ENCODE data around the gene SLC34A3.

Gene SLC34A3

DNA sequence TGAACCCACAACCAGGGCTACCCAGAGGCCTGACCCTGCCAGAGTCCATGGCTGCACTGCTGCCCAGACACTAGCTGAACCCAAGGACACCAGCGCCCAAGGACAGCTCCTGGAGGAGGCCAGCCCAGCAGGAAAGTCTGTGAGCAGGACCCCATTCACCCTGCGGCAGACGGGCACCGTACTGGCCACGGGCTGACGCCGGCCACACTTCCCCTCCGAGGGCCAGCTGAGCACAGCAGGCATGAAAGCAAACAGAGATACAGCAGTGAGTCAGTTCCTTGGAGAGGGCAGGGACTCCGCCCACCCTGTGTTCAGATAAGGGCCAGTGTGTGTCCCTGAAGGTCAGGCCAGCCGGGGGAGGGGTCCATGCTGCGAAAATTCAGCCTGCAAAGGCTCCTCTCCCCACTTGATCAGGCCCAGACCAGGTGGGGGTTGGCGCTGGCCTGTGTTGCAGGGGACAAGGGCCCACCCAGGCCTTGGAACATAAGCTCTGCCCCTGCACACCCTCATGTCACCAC, 11.9 kb upstream of the SLC34A3 start:
- DNase-seq = no peak

DNA sequence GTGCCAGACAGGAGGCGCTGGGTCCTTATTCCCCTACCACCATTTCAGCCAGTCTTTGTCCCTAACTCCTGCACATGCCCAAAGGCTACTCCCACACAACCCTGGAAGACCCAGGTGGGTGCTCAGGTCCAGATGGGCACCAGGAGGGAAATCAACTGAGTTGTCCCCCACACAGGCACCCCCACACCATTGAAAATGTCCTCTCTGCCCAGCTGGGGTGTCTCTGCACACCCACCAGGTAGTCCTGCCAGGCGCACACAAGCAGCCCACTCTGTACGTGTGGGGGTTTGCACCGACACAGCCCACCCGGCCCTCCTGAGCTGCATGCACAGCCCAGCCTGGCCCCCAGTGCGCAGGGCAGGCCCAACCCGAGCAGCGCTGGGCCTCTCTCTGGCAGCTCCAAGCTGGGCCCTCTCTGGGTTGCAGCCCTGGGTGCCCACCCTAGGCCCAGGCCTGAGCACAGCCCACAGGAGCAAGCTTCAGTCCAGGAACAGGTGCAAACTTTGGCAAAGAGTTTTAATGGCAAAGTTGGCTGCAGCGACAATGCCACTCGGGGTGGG, 10.9 kb upstream of the SLC34A3 start:
- no peak for DNase-seq

DNA sequence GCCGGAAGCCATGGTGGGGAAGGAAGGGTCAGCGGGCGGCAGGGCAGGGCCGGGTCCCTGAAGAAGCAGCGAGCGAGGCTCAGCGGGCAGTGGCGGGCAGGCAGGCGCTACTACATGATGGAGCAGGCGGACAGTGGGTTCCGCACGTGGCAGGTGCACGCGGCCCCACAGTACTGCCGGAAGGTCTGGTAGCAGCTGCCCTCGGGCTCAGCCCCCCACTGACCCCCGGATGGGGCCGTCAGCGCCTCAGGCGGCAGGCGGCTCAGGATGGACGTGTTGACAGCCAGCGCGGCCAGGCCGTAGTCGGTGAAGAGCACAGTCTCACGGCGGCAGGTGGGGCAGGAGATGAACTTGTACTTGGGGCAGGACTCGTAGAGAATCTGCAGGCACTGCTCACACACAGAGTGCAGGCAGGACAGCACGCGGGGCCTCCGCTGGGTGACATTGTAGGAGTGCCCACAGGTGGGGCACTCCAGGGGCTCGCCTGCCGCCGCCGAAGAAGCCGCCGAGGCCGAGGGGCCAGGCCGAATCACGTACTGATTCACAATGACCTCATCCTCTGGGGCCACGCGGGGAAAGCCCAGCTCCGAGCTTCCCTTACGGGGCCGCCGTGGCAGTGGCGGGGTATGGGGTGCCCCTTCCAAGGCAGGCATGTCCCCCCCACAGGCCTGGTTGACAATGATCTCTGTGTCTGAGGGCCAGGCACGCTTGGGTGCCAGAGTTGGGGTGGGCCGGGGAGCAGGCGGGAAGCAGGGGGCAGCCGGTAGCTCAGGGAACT, 10.2 kb upstream of the SLC34A3 start:
- no peak for DNase-seq

DNA sequence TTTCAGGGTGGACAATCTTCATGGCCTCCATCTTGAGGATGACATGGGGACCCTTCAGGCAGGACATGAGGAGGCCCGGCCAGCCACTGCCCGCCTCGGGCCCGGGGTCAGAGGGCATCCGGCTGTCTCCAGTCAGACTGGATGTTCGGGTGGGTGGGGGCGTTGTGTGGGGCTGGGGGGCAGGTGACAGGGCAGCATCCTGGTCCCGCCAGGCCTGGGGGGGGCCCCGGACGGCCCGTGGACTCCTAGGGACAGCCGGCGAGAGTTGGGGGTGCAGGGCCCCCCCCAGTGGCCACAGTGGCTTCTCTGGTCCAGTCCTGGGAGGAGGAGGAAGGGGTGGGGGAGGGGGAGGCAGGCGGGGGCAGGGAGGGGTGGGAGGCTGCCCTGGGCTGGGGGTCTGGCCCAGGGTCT, 9.6 kb upstream of the SLC34A3 start:
- no peak for DNase-seq

DNA sequence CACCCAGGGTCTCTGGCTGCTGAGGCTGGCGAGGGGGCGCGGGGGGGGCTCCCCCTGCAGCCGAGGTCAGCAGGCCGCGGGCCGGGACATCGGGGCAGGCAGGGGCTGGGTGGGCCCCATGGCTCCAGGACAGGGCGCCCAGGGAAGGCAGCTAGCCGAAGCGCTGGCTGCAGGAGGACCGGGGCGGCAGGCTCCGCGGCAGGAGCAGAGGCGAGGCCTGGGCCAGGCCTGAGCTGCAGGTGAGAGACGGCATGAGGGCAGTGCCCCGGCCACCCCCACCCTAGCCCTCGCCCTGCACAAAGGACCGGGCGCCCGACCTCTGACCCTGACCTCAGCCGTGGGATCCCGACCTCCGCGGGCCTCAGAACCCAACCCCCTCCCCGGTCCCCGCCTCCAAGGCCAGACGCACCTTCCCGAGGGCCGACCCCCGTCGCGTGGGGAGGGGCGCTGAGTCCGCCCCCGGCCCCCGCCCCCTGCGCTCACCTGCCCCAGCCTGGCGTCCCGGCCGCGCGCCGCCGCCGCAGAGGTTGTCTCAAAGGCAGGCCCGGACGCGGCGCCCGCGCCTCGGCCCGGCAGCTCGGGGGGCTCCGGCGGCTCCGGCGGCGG, 9.1 kb upstream of the SLC34A3 start:
- peak; percentile 34 for DNase-seq

DNA sequence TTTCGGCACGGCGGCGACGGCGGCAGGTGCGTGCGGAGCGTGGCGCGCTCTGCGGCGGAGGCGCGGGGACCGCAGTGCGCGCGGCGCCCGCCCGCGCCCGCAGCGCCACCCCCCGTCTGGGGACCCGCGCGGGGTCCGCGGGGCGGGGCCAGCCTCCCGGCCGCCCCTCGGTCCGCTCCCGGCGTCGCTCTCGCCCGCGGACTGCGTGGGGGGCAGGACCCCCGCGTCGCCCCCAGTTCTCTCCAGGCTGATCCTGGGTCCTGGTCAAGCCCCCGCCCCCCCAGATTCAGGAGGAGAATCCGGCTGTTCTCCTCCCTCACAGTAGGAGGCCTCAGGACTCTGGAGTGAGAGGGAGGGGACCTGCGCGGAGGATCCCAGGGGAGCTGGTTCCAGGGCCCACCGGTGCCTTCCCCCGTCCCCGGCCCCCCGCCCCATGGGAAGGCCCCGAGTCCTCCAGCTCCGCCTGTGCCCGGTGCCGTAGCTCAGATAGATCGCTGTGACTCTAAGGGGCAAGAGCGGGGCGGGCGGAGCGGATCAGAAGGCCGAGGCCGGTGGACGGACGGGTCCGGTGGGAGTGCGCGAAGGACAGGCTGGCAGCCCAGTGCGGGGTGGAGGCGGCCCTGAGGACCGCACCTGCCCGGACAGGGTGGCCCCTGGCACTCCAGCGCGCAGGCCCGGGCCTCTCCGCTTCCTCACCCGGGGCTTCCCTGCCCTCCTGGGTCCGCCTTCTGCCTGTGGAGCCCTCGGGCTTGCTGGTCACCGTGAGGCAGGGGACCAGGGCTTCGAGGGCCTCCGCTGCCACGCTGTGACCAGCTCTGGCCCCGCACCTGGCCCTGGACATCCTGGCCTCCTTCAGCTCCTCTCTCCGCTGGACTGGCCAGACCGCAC, 8.3 kb upstream of the SLC34A3 start, which contains the start of gene RNF208:
RNF208 (minus strand) TSS at position 51 of the 888 bp plus-strand sequence. CDS start 1,028 bp downstream, outside the sequence.
- DNase-seq = no peak

DNA sequence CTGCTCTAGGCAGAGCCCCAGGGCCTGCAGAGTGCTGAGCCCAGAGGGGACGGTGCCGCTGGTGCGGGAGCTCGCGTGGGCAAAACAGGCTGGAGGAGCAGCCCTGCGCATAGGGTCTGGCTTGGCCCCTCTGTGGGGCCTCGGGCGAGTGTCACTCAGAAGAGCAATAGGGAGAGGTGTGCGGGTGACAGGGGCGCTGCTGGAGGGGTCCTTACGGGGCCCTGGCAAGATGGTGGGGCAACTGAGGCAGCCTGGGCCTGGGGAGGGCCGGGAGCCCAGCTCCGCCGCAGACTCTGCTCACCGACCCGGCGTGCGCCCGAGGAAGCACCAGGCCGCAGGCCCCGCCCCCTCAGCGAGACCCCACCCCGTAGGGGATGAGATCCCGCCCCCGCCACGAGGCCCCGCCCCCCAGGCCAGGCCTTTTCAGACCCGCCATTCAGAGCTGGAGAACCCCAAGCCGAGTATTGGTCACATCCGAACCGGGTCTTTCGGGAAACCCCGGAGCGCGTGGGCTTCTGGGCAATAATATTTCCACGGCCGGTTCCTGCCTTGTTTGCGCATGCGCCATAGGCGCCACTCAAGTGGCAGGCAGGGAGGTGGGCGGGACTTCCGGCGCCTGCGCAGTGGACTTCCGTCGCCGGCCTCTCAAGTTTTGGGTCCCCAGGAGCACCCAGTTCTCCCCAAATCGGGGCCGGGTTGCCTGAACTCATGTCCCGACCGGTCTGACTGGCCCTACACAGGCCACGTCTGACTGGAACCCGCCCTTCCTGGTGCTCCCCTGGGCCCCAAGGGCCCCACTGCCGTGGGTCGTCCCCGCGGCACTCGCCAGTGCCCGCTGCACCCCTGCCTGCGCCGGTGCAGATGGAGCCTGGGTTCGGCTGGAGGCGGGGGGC, 7.4 kb upstream of the SLC34A3 start:
- peak; percentile 99 for DNase-seq

DNA sequence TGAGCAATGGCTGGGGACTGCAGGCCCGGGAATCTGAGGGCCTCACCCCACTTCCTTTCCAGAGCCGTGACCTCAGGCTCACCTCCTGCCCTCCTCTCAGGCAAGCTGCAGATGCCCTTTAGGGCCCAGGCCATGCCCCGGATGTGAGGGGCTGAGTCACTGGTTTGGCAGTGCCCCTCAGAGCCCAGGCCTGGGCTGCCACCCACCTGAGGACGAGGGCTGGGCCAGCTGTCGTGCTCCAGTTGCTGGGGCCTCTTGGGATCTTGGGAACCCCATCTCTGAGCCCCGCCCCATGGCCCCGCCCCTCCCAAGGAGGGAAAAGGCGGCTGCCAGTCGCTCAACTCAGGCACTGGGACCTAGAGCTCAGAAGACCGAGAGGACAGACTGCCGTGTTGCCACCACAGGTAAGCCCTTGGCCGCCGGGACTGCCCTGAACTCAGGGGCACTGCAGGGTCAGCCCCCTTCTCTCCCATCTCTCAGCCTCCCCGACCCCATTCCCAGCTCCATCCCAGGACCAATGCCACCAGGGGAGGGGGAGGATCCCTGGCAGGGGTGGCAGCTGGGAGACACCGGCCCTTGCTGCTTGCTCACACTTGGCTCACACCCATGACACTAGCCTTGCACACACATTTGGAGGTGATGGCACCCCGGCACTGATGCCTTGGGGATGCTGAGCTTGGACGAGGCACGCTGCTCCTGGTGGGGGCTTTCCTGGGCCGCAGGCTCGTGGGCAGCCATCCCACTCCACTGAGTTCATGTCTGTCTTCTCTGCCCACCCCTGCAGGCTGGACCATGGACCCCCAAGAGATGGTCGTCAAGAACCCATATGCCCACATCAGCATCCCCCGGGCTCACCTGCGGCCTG, 5.6 kb upstream of the SLC34A3 start, which contains the start of gene CYSRT1:
CYSRT1 (plus strand) TSS at position 345 of the 865 bp plus-strand sequence; CDS start at position 793, 448 bp downstream.
- DNase-seq = no peak

DNA sequence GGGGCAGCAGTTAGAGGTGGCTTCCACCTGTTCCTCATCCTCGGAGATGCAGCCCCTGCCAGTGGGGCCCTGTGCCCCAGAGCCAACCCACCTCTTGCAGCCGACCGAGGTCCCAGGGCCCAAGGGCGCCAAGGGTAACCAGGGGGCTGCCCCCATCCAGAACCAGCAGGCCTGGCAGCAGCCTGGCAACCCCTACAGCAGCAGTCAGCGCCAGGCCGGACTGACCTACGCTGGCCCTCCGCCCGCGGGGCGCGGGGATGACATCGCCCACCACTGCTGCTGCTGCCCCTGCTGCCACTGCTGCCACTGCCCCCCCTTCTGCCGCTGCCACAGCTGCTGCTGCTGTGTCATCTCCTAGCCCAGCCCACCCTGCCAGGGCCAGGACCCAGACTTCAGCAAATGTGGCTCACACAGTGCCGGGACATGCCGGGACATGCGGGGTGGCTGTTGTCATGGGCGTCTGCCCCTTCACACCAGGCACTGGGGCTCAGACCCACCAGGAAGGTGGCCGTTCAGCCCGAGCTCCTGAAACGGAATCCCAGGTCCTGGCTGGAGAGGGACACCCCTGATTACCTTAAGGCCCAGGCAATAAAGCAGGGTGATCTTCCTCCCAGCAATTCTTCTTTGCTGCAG, 4.9 kb upstream of the SLC34A3 start:
- DNase-seq = no peak

DNA sequence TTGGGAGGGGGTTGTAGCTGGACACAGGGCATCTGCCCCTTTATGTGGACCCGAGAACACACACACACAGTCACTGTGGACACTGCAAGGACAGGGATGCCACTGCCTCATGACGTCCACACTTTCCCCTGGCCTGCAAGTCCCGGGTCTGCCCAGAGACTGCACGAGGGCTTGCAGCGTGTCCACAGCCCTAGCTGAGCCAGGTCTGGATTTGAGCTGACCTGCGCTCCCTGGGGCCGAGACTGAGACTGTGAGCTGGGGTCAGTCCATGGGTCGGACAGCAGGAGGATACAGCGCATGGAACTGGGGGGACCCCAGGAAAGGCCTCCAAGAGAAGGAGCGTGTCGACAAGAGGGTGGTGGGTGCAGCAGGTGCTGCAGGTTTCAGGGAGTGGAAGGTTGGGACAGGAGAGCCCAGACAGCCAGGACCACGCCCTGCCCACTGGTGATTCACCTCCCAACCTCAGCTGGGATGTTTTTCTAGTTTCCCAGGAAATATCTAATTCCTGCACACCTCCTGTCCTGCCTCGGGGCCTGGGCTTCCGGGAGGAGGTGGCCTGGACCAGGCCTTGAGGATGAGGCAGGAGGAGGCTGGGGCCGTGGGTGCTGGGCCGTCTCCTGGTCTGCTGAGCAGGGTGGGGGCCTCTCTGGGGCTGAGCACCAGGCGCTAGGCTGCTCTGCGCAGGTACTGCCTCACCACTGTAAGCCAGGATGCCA, 4.2 kb upstream of the SLC34A3 start:
- no peak for DNase-seq

DNA sequence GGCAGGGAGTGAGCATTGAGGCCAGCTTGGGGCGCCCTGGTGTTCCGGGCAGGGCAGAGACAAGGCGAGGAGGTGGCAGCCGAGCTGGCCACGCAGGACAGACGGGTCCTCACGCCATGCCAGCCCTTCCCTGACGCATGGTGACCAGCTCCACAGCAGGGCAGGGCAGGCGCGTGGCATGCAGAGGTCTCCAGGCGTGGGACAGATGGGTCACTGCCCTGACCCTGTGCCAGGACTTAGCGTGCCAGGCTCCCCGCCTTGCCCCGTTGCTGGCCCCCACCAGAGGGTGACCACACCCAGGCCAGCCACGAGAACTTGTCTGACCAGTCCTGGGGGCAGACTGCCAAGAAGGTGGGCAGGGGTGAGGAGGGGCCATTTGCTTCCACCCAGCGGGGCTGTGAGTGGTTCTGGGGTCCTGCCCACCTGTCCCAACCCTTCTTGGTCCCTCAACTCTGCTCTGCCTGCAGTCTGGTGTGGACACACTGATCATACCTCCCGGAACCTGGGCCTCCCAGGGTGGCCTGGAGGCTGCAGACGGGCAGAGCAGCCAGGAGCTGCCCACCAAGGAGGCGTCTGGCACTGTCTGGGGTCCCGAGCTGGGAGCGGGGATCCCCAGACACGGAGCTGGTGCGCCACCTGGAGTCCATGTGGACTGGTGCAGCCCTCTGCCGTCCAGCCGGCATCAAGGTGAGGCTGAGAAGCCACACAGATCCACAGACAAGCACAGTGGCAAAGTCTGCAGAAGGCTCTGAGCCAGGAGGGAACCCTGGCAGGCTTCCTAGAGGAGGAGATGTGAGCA, 3.4 kb upstream of the SLC34A3 start, which contains the start of gene RNF224:
RNF224 (plus strand) TSS at position 449 of the 799 bp plus-strand sequence. CDS start 834 bp downstream, outside the sequence.
- peak; percentile 83 for DNase-seq

DNA sequence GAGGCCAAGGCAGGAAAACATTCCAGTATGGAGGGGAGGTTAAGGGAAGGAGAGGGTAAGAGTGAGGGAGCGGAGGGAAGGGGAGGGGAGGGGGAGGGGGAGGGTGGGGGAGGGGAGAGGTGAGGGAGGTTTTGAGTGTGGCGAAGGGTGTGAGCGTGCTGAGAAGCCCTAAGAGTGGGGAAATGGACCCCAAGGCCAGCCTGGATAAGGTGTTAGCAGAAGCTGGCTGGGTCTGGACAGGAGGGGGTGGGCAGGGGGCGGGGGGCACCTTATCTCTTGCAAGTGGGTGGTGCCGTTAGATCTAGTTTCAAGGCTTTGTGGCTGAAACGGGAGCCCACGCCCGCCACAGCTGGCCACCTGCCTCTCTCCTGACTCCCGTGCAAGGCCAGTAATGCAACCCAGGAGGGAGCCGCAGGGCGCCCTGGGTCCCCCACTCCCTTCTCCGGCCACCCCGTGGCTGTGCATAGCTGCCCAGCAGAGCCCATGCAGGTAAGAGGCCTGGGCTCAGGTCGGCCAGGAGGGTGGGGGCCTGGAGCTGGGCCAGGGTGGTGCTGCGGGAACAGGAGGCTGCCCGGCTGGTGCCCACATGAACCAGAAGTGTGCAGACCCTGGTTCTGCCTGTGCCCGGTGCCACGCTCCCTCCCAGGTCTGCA, 2.7 kb upstream of the SLC34A3 start:
- DNase-seq = no peak

DNA sequence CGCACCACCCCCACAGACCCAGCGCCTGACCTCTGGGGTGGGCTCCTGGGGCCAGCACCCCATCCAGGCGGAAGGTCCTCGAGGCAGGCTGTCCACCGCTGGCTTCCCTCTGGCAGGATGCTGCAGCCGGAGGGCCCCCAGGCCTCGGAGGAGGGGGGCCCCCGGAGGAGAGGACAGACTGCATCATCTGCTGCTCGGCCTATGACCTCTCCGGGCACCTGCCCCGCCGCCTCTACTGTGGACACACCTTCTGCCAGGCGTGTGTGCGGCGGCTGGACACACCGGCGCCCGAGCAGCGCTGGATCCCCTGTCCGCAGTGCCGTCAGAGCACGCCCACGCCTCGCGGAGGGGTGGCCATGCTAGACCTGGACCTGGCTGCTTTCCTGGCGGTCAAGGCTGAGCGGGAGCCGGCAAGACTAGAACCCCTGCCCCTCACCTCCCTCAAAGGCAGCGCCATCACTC, 2.2 kb upstream of the SLC34A3 start:
- no peak for DNase-seq

DNA sequence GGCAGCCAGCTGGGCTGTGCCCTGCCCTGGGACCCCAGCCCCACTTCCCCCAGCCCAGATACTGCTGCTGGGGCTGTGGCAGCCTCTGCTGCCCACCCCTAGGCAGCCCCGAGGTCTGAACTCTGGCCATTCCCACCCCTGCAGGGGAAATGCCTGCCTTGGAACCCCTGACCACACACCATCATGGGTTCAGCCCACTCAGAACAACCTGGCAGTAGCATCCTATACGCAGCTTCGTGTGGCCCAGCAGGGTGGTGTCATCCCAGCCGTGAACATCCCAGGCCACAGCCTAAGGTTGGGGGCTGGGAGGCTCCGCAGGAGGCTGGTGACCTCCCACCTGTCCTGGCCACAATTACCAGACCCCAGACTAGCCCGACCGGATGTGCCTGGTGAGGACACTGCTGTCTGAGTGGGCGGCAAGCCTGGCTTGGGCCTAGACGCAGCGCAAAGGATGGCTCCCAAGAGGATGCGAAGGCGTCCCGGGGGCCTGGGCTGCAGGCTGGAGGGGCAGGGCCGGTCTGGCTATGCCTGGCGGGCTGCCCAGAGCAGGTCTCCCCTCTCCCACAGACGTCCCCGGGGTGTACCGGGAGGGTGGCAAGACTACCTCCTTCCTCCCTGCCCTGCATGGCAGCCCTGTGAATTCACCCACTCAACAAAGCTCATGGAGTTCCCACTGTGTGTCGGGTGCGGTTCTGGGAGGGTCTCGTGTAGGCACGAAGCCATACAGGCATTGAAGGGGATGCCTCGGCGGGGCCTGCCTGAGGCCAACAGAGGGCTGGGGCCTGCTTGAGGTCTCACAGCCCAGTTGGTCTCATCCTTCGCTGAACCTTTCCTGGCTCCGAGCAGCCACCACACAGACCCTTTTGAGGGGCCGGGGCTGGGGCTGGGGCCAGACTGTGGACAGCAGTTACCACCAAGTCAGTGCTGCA, 1.5 kb upstream of the SLC34A3 start:
- no peak for DNase-seq

DNA sequence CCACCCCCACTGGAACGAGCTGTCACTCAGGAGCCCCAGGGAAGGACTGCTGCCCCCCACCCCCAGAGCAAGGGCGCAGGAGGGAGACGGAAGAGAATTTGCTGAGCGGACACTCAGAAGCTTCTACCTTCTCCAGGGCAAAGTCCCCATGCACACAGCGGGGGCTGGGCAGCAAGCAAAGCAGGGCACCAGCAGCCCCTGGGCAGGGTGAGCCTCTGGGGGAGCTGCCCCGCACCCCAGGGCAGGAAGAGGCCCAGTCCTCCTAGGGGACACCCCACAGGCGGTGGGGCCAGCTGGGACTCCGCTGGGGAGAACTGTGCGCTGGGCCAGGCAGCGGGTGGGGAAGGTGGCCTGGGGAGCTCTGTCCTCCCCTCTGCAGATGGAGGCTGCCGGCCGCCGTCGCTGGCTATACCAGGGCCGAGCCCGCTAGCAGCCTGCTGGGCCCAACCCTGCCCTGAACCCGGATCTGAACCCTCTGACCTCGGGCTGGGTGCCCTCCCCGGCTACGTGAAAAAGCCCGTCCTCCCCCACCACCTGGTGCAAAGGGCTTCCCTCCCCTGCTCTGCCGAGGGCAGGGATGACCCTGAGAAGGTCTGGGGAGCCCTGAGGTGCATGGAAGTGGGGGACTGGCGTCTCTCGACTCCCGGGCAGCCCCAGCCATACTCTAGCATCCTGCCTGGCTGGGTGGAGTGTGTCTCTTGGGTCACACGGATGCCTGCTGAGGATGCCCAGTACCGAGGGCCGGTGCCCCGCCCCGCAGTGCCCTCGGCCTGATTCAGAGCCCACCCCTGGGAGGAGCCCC, 597 bp upstream of the SLC34A3 start:
- no peak for DNase-seq

Measured in activated naive CD4-positive, alpha-beta T cell treated with anti-CD3 and anti-CD28 coated beads, Interleukin-2, amount 50 U/mL, for 16 hours (primary cell).